Fibroblast of skin of back (primary cell): ENCODE results near the gene MED1.

Experiments
- DNase-seq: peaks from one replicate; pipeline ENCODE4 v3.0.0-alpha.2; 2013

Gene MED1

GRCh38 chr17:39360537-39360936, 90.5 kb downstream of the MED1 start:
- no peak for DNase-seq

DNA sequence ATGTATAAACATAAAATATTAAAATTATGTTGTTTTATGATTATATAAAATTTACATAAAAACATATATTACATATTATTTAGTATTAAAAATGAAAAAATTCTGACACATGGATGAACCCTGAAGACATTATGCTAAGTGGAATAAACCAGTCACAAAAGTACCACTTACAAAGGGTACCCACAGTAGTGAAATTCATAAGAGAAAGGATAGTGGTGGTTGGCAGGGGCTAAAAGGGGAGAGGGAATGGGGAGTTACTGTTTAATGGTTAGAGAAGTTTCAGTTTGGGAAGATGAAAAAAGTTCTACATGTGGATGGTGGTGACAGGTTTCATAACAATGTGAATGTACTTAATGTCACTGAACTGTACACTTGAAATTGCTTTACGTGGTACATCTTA, 91.1 kb downstream of the MED1 start:
- no peak for DNase-seq

GRCh38 chr17:39357986-39358385, 93.1 kb downstream of the MED1 start:
- no peak for DNase-seq

GRCh38 chr17:39357488-39357887, 93.6 kb downstream of the MED1 start:
- DNase-seq: no peak
